GM19467 (cell line): ENCODE measurements around the gene TJAP1.
"Not testable (repeated sequence)": the region's sequence is repeated elsewhere in the genome, so short reads cannot be mapped to it uniquely, and the experiment has no call there.

Source experiments
- ATAC-seq: cut with Tn5 transposase; IDR thresholded peaks from one replicate; pipeline ENCODE4 v1.9.1; 2021; ENCODE audit warnings: mild to moderate bottlenecking, moderate library complexity; ENCODE audit not compliant: unreplicated experiment

TJAP1 gene

DNA sequence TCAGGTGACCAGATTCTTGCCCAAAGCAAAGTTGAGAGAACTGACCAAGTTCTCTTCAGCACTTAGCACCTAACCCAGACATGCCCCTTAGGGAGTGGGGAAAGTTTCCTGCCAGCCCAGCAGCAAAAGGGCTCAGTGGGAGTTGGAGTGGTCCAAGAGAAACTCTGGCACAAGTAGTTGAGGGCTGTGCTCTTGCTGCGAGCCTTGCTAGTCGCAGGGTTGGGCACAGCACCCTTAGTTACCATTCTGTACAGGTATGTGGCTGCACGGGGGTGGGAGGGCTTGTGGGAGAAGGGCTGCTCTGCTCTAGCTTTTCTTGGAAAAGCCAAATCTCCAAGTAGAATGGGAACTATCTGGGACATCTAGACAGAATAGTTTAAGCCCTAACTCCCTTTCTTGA lies 45.9 kb downstream of the TJAP1 start:
- ATAC-seq = no peak

DNA sequence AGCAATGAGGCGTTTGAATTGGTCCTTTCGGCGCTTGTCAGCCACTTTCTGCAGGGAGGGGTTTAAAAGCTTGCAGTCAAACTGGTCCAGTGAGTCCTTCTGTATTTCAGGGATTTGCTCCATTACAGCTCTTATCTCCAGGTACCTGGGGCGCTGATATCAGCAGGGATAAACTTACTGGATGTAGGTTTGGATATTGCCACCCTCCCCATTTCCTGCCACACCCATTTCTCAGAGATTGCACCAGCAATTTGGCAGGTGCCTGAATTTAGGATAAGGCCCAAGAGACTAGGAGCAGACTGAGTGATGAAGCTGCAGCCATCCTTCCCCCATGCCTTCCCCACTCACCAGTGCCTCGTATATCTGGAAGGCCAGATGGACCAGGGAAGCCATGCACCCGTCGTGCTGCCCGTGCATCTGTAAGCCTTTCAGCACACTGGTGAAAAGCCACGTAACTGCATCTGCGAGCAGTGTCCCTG lies 47.2 kb downstream of the TJAP1 start:
- no peak for ATAC-seq

DNA sequence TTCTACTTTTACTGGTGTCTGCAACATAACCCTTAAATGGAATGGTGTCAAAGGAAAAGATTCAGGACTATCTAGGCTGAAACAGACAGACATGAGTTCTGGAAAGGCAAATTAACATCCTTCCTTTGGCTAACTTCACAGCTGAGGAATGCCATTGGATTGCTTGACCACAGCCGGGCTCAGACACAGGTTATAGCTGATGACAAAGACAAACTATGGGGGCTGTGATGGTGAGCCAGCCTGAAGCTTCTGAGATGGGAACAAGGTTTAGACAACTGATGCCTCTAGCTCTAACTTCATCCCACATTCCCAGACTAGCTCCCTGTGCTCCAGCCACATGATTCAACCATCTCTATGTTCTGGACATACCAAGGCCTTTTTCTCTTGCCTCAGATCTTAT lies 54.8 kb downstream of the TJAP1 start:
- no peak for ATAC-seq

DNA sequence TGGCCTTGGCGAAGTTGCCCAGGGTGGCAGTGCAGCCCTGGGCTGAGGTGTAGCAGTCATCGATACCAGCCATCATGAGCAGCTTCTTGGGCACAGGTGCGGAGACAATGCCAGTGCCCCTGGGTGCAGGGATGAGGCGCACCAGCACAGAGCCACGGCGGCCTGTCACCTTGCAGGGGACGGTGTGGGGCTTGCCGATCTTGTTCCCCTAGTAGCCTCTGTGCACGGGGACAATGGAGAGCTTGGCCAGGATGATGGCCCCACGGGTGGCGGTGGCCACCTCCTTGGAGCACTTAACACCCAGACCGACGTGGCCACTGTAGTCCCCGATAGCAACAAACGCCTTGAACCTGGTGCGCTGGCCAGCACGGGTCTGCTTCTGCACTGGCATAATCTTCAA lies 61.6 kb downstream of the TJAP1 start:
- ATAC-seq = not testable (repeated sequence)

DNA sequence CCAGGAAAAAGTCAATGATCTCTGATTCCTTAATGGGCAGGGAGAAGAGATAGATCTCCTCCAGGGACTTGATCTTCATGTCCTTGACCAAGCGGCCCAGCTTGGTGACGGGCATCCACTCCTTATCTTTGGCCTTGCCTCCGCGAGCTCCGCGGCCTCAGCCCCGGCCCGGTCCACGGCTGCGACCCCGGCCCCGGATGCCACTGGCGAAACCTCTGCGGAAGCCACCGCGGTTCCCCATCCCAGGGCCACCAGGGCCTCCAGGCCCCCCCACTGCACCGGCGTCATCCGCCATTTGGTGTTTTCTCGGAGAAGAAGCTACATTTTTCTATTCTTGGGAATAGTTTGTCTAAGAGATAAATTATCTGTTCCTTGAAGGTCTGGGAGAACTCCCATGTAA lies 62.0 kb downstream of the TJAP1 start:
- ATAC-seq = not testable (repeated sequence)

DNA sequence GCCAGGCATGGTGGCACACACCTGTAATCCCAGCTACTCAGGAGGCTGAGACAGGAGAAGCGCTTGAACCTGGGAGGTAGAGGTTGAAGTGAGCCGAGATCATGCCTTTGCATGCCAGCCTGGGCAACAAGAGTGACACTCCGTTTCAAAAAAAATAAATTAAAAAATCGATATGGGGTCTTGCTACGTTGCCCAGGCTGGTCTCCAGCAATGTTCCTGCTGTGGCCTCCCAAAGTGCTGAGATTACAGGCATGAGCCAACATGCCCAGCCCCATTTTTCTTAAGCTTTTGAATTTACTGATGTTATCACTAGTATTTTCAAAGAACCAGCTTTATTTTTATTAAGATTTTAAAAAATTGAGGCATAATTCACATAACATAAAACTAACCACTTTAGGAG lies 63.1 kb downstream of the TJAP1 start:
- no peak for ATAC-seq

DNA sequence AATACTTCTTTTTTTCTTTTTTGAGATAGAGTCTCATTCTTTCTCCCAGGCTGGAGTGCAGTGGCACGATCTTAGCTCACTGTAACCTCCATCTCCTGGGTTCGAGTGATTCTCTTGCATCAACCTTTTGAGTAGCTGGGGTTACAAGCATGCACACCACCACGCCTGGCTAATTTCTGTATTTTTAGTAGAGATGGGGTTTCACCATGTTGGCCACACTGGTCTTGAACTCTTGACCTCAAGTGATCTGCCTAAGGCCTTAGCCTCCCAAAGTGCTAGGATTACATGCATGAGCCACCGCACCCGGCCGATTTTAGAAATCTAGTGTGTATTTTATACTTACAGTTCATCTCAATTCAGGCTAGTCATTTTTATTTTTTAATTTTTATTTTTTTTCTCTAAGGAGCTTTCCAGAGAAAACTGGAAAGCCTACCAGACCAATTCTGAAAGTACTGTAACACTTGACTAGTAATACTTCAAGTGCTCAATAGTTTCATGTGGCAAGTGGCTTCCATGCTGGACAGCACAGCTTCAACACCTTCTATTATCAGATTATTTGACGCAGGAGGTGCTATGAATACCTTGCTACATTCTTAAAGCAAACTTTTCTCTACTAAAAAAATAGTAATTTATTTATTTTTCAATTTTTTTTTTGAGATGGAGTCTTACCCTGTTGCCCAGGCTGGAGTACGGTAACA lies 64.6 kb downstream of the TJAP1 start:
- no peak for ATAC-seq

DNA sequence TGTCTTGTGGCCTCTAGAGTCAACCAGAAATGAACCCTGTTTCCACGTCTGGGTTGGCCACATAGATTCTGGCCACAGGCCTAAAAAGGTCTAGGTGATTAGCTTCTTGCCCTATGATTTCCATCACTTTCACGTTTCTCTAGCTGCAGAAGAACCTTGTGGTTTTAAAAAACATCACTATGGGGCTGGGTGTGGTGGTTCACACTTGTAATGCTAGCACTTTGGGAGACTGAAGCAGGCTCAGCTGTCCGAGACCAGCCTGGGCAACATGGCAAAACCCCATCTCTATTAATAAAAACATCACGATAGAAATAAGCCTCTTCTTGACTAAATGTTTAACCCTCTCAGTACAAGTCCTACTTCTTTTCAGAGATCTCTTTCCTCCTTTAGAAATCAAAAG lies 67.1 kb downstream of the TJAP1 start:
- ATAC-seq = no peak

DNA sequence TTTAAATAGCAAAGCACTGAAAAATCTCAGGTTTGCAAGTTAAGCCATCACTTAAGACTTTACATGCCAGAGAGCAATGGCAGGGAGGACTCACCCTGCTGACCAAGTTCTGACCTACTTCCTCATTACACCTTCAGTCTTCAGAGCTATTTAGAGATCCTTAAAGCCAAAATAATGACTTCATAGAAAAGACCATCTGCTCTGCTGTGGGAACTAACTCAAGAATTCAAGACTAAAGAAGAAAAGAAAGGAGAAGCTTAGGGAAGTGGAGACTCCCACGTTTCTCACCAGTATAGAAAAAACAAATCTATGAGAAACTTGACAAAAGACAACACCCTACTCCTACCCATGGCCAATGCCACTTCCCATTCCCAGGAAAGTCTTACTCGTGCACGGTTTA lies 69.9 kb downstream of the TJAP1 start:
- no peak for ATAC-seq
